ENCODE measurements around the gene MAS1L. TPM values are rescaled to one million over a fixed set of nuclear protein-coding genes. Genes with fewer than 3 reads are reported as not detected.

Gene MAS1L
- total RNA-seq, 2 experiments from 2014 or later, result not detected

GRCh38 chr6:29506446-29507067 lies 18.8 kb upstream of the MAS1L start:
- no peak for DNase-seq
- Histone ChIP-seq H3K9me3 (ENCODE audit: control insufficient read depth in 1 of 2, insufficient read depth in 1 of 2, low read length in 2 of 2) (no peaks in the 10 kb centered on the region), H3K4me3 (ENCODE audit: low read length) (no peak overlapping the region), H3K27ac (ENCODE audit: low read depth in 1 of 2, low read length in 2 of 2) (no peak overlapping the region), H3K36me3 (ENCODE audit: insufficient read depth, low read length) (no peaks in the 10 kb centered on the region), H3K27me3 (ENCODE audit: control insufficient read depth in 1 of 2, insufficient read depth in 2 of 2, low read length in 2 of 2) (peaks cover under 1 to 2% of the 10 kb centered on the region in 2 experiments), H3K4me1 (ENCODE audit: insufficient read depth, low read length) (no peaks in the 10 kb centered on the region)
- no peaks in the 10 kb centered on the region for H3K4me1 Mint-ChIP-seq (ENCODE audit: low read depth)
- no peak for ATAC-seq (ENCODE audit: poor library complexity)
- no peak overlapping the region for H3K27ac Mint-ChIP-seq
- no peaks in the 10 kb centered on the region for H3K9me3 Mint-ChIP-seq
- intact Hi-C loops (cut with DNase I, micrococcal nuclease), result no loop called here
- TF ChIP-seq, protein P1, sequence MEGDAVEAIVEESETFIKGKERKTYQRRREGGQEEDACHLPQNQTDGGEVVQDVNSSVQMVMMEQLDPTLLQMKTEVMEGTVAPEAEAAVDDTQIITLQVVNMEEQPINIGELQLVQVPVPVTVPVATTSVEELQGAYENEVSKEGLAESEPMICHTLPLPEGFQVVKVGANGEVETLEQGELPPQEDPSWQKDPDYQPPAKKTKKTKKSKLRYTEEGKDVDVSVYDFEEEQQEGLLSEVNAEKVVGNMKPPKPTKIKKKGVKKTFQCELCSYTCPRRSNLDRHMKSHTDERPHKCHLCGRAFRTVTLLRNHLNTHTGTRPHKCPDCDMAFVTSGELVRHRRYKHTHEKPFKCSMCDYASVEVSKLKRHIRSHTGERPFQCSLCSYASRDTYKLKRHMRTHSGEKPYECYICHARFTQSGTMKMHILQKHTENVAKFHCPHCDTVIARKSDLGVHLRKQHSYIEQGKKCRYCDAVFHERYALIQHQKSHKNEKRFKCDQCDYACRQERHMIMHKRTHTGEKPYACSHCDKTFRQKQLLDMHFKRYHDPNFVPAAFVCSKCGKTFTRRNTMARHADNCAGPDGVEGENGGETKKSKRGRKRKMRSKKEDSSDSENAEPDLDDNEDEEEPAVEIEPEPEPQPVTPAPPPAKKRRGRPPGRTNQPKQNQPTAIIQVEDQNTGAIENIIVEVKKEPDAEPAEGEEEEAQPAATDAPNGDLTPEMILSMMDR (IDR thresholded peaks at IDR 0.05), result no peak
- H3K27me3 Mint-ChIP-seq, result peaks cover 38% of the 10 kb centered on the region
- no peaks in the 10 kb centered on the region for H3K36me3 Mint-ChIP-seq (ENCODE audit: low read depth)
- H3K4me3 Mint-ChIP-seq, result no peak overlapping the region
- POLR2A ChIA-PET, result no interaction called here
- CTCF ChIA-PET, result no interaction called here

- ChIA-PET CTCF (no interaction called here), POLR2A (no interaction called here)
- DNase-seq (no peak), ATAC-seq (ENCODE audit: poor library complexity) (no peak)
- no peaks in the 10 kb centered on the region for H3K9me3 Mint-ChIP-seq
- Histone ChIP-seq H3K27ac (ENCODE audit: low read depth in 1 of 2, low read length in 2 of 2) (no peak overlapping the region), H3K36me3 (ENCODE audit: insufficient read depth, low read length) (no peaks in the 10 kb centered on the region), H3K4me3 (ENCODE audit: low read length) (no peak overlapping the region), H3K9me3 (ENCODE audit: control insufficient read depth in 1 of 2, insufficient read depth in 1 of 2, low read length in 2 of 2) (no peaks in the 10 kb centered on the region), H3K4me1 (ENCODE audit: insufficient read depth, low read length) (no peaks in the 10 kb centered on the region), H3K27me3 (ENCODE audit: control insufficient read depth in 1 of 2, insufficient read depth in 2 of 2, low read length in 2 of 2) (peaks cover 3 to 8% of the 10 kb centered on the region in 2 experiments)
- H3K4me1 Mint-ChIP-seq (ENCODE audit: low read depth), result no peaks in the 10 kb centered on the region
- H3K27ac Mint-ChIP-seq, result no peak overlapping the region
- H3K36me3 Mint-ChIP-seq (ENCODE audit: low read depth), result no peaks in the 10 kb centered on the region
- TF ChIP-seq, protein P1 (IDR thresholded peaks at IDR 0.05), result no peak
- intact Hi-C loops (cut with DNase I, micrococcal nuclease), result no loop called here
- no peak overlapping the region for H3K4me3 Mint-ChIP-seq
- H3K27me3 Mint-ChIP-seq, result peaks cover 42% of the 10 kb centered on the region
Measured at GRCh38 chr6:29505808-29506207, 18.1 kb upstream of the MAS1L start.

- H3K36me3 ChIP-seq (ENCODE audit: insufficient read depth, low read length), result no peaks in the 10 kb centered on the region
- Mint-ChIP-seq H3K4me3 (no peak overlapping the region), H3K9me3 (no peaks in the 10 kb centered on the region), H3K36me3 (ENCODE audit: low read depth) (no peaks in the 10 kb centered on the region), H3K4me1 (ENCODE audit: low read depth) (no peaks in the 10 kb centered on the region), H3K27ac (no peak overlapping the region), H3K27me3 (peaks cover 46% of the 10 kb centered on the region)
- DNase-seq (no peak), ATAC-seq (ENCODE audit: poor library complexity) (no peak)
- peaks cover 11 to 17% of the 10 kb centered on the region in 2 experiments for H3K27me3 ChIP-seq (ENCODE audit: control insufficient read depth in 1 of 2, insufficient read depth in 2 of 2, low read length in 2 of 2)
- POLR2A ChIA-PET, result no interaction called here
- TF ChIP-seq, protein P1 (IDR thresholded peaks at IDR 0.05), result no peak
- H3K9me3 ChIP-seq (ENCODE audit: control insufficient read depth in 1 of 2, insufficient read depth in 1 of 2, low read length in 2 of 2), result peaks cover 0 to 2% of the 10 kb centered on the region in 2 experiments
- intact Hi-C loops (cut with DNase I, micrococcal nuclease), result no loop called here
- H3K4me1 ChIP-seq (ENCODE audit: insufficient read depth, low read length), result no peaks in the 10 kb centered on the region
- no peak overlapping the region for H3K4me3 ChIP-seq (ENCODE audit: low read length)
- no peak overlapping the region for H3K27ac ChIP-seq (ENCODE audit: low read depth in 1 of 2, low read length in 2 of 2)
- CTCF ChIA-PET, result no interaction called here
Measured at GRCh38 chr6:29504961-29505360, 17.2 kb upstream of the MAS1L start.
